DMS153 treated with DMSO at 0.1 percent for 48 hours (cell line): ENCODE data around the gene FKBP14.
"Not testable (repeated sequence)": the region's sequence is repeated elsewhere in the genome, so short reads cannot be mapped to it uniquely, and the experiment has no call there.

Experiments
- DNase-seq: peaks from one replicate; lab custom pipeline; 2025; ENCODE audit not compliant: unreplicated experiment; lab: John Stamatoyannopoulos, UW

FKBP14 gene

GRCh38 chr7:29961611-29962010 lies 64.9 kb downstream of the FKBP14 start:
- not testable (repeated sequence) for DNase-seq
